AG09309 (cell line): ENCODE measurements around the gene PKP1.

ENCODE experiments used
- DNase-seq: peaks from one replicate; pipeline ENCODE4 v3.0.0-alpha.2; 2010; ENCODE audit warnings: low read depth
- H3K4me3 ChIP-seq: 2 replicates; pipeline ENCODE4 v1.5.1; 2011; ENCODE audit warnings: mild to moderate bottlenecking, low read depth, low read length, moderate library complexity; ENCODE audit not compliant: control insufficient read depth
- TF ChIP-seq, protein P1 (sequence below): IDR thresholded peaks from 2 replicates; pipeline ENCODE4 v1.5.1; 2011; ENCODE audit warnings: mild to moderate bottlenecking, low read depth, low read length, inconsistent platforms; ENCODE audit not compliant: insufficient read depth, control insufficient read depth; ENCODE audit errors: missing control alignments

The PKP1 gene

DNA sequence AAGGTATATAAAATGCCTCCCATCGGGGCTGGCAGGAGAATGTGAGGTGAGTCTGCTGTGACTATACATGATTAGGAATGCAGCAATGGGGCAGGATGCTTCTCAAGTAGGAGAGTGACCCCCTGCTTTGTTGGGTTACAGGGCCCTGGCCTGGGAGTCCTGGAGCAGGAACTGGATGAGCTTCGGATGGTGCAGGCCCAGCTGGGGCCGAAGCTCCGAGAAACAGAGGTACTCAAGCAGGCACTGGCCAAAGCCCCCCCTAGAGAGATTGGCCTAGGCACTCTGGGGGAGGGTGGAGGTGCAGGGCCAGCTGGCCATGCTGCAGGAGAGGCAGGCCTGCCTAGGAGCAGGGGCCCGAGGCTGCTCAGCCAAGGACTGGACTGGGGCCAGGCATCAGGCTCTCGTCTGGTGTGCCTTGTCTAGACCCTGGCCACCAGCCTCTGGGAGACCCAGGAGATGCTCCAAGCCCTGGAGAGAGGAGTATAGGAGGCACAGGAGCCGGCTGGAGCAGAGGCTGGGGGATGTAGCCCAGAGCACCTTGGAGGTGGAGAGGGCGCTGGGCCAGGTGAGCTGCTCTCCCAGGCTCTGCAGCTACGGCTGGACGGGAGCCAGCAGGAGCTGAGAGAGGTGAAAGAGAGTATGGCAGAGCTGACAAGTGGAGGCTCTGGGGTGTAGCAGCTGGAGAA lies 32.8 kb upstream of the PKP1 start:
- no peak for DNase-seq
- no peak overlapping the region for H3K4me3 ChIP-seq
- TF ChIP-seq, protein P1, sequence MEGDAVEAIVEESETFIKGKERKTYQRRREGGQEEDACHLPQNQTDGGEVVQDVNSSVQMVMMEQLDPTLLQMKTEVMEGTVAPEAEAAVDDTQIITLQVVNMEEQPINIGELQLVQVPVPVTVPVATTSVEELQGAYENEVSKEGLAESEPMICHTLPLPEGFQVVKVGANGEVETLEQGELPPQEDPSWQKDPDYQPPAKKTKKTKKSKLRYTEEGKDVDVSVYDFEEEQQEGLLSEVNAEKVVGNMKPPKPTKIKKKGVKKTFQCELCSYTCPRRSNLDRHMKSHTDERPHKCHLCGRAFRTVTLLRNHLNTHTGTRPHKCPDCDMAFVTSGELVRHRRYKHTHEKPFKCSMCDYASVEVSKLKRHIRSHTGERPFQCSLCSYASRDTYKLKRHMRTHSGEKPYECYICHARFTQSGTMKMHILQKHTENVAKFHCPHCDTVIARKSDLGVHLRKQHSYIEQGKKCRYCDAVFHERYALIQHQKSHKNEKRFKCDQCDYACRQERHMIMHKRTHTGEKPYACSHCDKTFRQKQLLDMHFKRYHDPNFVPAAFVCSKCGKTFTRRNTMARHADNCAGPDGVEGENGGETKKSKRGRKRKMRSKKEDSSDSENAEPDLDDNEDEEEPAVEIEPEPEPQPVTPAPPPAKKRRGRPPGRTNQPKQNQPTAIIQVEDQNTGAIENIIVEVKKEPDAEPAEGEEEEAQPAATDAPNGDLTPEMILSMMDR, result no peak

DNA sequence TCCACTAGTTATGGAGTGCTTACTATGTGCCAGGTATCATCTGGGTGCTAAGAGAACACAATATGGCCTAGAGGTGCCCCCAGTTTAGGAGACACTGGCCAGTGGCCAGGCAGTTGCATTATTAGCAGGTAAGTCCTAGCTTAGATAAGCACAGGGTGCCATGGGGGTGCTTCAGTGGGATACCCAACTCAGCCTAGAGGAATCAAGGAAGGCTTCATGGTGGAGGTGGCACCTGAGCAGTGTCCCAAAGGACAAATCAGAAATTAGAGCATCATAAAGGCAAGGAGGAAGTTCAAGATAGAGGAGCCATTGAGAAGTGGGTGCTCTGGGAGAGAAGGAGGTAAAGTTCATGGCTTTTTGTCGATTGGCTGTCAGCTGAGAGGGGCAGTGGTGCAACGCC lies 31.9 kb upstream of the PKP1 start:
- DNase-seq, result no peak
- TF ChIP-seq, protein P1, result no peak
- H3K4me3 ChIP-seq, result no peak overlapping the region

DNA sequence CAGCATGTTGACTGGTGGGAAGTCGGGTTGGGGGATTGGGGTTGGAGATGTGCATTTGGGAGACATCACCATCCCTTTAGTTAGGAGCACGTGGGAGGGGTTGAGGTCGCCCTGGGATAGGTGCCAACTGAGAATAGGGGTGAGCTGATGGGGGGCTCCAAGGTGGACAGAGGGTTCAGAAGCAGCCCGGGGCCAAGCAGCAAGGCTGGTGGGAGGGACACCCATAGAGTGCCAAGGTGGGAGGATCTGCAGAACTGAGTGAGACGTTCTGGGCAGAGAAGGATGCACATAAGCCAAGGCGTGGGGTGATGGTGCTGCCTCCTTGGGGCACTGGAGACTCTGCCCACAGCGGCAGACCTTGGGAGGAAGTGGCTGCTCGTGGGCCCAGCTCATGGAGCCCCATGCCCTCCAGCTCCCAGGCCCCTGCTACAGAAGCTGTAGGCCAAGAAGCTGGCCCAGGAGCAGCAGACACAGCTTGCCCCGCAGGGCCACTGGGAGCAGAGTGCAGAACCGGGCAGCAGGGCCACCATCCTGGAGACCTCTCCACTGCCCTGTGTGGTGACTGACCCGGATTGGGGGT lies 31.4 kb upstream of the PKP1 start:
- TF ChIP-seq, protein P1, result no peak
- DNase-seq, result no peak
- no peak overlapping the region for H3K4me3 ChIP-seq

DNA sequence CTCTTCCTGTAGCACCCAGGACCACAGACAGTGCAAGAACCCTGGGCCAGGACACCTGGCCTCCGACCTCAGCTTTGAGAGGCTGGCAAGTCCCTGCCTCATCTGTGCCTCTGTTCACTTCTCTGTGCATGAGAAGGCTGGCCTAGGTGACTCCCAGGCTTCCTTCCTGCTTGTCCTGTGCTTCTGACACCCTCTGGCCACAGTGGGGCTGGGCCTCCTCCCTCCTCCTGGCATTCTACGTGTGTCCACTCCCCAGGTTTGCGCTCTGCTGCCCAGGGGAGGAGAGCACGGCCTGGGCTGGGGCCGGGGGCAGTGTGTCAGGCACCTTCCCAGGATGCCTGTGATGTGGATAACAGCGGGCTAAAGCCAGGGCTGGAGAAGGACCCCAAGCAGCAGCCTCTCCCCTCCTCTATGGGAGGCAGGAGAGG lies 30.3 kb upstream of the PKP1 start:
- no peak overlapping the region for H3K4me3 ChIP-seq
- no peak for DNase-seq
- TF ChIP-seq, protein P1, result no peak

DNA sequence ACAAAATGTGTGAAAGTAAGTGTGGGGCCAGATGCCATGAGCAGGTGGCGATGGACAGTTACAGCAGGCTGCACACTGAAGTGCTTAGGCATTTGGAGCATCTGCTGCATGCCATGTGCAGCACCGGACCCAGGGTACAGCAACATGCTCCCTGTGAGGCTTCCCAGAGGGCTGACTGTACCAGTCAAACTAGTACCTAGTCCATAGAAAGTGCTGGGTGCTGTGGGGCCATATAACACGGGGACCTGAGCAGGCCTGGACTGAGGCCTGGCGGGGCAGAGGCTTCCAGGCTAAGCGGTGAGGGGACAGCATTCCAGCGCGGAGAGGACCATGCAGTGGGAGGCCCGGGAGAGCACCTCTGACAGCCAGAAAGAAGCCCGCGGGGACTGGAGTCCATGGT lies 29.9 kb upstream of the PKP1 start:
- no peak for DNase-seq
- no peak overlapping the region for H3K4me3 ChIP-seq
- TF ChIP-seq, protein P1, result no peak

DNA sequence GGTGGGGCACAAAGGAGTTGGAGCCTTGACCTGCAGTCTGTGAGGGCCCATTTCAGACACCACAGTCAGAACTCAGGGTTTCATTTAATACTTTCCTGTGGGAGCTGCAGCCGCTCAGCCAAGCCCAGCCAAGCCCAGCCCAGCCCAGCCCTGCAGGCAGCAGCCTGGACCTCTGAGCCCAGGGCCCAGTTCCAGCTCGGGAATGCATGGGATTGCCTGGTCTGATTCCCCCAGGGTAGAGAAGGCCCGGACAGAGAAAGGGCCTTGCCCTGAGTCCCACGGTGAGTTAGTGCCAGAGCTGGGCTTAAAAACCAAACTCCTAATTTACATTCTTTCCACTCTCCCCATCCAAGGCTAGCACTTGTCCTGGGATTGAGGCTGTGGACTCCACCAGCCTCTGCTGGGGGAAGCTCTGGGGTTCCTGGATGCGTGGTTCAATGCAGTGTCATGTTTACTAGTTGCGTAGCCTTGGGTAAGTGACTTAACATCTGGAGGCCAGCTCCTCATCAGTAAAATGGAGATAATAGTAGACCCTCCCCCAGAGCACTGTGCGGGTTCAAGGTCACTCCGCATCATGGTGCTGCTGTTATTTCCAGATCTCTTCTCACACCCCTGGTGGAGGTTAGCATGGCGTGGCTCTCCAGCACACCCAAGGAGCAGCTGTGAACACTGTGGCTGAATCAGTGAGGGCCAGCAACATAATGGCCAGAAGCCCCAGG lies 29.2 kb upstream of the PKP1 start:
- DNase-seq, result no peak
- TF ChIP-seq, protein P1, result no peak
- H3K4me3 ChIP-seq, result no peak overlapping the region
